Central memory CD4-positive, alpha-beta T cell (primary cell): Measurements from ENCODE around the gene MYH10.
"Not testable (repeated sequence)": the region's sequence is repeated elsewhere in the genome, so short reads cannot be mapped to it uniquely, and the experiment has no call there.

Experiments
- DNase-seq: peaks from one replicate; pipeline ENCODE4 v3.0.0; 2022

MYH10 gene

DNA sequence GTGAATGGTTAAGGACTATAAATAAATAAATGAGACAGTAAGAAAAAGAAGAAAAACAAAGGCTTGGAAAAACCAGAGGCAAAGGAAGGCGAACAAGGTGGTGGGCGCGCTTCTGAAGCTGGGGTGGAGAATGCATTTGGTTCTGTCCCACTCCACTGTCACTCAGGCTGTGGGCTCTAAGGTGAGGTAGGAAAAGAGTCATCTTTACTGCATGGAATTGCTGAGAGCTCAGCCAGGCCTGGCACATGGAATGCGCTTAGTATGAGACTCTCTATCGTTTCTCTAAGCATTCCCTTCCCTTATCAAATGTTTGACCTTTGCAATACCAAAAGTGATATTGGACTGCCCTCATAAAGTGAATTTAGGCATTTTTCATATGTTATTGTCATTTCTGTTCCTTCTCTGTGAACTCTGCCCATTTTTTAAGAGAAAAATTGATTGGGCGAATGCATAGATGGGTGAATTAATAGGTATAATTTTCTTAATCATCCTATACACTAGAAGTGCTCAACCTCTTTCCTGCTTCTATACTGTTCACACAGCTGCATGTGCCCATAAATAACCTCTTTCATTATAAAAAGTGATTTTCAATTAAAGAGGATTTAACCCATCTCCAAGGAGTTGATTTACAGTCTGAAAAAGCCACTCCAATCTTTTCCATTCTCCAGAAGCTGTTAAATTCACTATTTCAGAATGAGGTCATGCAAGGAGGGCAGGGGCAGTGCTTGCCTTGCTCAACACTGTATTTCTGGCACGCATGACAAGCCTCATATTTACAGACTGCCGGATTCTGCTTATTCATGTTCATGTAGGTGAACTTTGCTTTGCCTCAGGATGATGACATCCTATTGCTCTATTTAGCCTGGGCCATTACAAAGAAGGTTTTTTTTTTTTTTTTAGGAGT is 87.7 kb downstream of the MYH10 start:
- no peak for DNase-seq

DNA sequence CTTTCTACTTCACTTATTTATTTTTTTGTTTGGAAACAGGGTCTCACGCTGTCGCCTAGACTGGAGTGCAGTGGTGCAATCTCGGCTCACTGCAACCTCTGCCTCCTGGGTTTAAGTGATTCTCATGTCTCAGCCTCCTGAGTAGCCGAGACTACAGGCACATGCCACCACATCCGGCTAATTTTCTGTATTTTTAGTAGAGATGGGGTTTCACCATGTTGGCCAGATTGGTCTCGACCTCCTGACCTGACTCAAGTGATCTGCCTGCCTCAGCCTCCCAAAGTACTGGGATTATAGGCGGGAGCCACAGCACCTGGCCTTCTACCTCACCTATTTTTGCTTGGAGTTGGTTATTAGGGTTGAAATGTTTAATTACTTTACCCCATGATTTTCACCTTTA is 90.5 kb downstream of the MYH10 start:
- DNase-seq = not testable (repeated sequence)

DNA sequence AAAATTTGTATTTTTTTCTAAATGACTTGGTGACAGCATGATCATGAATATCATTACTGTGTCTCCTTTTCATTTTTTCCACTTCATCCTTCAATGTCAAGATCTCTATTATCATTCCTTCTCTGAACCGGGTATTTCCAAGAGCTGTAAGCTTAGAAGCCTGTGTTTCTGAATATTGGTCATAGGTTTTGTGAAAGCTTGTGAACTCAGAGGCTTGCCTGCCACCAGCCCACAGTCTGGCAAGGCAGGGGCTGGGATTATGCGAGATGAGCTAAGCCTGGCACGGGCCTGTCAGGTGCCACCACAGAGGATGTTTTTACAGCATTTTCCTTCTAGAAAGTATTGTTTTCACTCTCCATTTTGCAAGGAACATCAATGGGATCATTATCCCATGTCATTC is 92.8 kb downstream of the MYH10 start:
- DNase-seq = no peak

DNA sequence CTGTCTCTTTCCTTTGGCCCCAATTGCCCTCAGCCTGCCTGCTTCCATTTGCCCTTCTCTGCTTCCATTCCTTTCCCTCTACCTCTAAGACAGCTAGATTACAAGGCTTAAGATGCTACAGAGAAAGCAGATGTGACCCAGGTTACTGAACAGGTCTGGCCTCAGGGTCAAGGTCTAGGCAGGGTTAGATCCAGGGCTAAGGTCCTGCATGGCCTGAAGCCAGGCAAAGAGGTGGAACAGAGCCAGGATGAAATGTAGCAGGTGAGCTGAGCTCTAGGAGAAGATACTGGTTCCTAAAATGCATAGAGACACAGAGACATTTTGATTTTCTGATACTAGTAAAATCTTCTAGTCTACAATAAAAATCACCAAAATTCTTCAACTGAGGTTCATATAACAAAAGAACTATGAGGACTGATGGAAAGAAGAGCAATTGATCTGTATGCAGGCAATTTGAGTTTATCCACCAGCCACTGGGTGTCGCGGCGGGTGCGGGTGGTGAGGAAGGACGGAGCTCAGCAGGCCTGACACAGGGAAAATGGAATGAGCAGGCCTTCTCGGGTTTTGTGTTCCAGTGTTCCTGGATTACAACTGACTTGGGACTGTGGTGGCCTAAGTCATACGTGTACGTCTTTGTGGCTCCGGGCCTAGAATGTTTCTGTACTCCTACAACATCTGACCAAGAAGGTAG is 95.9 kb downstream of the MYH10 start:
- no peak for DNase-seq

DNA sequence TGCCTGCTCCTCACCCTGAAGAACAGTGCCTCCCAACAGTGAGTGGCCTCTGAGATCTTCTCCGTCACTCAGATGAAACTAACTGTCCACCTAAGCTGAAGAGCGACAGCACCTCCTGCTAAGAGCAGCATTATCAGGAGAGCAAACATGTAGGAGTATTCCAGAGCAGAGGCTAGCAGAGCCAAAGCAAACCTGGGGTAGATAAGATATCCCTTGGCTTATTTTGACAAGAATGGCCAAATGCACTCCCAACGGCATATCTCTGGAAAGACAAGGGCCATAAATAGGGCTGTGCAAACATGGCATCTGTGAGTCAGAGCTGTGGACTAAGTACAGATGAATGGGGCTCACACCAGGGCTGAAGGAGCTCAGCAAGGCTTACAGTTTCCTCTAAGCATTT is 98.5 kb downstream of the MYH10 start:
- DNase-seq = no peak

DNA sequence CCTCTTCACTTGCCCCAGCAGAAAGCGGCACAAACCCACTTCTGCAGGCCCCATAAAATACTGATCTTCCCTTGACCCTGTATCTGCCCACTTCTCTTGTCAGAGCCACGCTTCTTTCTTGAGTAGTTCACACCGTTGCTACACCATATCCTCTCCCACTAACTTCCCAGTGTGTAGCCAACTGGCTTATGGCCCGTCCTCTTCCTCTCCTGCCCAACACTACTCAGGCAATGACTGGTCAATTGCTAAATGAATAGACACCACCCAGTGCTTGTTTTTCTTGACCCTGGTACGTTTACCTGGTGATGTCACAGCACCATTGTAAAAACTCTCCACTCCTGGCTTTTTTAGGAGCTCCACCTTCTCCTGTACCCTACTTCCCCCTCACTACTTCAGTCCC is 107.9 kb downstream of the MYH10 start:
- no peak for DNase-seq

DNA sequence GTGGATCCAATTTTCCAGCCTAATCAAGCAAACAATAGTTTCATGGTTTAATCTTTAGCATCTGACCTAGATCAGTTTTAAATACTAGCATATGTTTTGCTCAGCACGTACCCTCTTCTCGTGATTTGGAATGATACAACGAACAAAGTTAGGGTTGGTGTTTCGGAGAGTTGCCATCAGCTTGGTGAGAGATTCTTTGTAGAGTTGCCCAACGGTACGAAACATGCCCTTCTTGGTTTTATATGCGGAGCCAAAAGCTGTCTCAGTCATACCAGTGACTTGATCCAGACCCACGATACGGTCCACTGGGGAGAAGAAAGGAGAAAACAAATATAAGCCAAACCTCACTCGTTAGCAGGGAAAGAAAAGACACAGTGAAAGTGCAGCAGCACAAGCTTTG is 109.5 kb downstream of the MYH10 start:
- no peak for DNase-seq

DNA sequence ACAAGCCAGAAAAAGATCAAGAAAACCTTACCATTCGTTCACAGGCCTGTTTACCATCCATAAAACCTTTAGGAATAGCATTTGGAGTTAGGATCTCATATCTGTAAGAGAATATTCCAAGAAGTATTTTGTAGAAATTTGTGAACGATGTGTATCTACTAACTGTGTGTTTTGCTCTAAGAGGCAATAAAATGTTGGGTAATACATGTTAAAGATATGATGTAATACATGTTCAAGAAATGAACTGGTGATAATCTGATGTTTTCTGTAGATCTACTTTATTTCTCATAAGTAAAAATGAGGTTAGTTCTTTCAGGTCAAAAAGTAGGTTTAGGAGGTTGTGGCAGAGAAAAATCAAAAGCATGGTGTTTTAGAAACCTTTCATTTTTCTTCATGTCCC is 111.7 kb downstream of the MYH10 start:
- DNase-seq = no peak

DNA sequence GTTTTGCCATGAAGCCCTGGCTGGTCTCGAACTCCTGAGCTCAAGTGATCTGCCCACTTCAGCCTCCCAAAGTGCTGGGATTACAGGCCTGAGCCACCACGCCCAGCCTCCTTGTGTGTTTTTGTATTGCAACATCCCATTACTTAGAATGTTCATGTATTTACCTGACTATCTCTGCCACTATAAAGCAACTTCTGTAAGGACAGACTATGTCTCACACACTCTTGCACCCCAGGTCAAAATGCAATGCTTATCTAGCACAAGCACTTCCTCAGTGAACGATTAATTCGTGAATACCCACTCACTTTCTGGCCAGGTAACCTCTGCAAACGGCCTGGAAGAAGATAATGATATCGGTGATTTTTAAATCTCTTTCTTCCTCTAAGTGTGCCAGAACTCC is 112.2 kb downstream of the MYH10 start:
- no peak for DNase-seq

DNA sequence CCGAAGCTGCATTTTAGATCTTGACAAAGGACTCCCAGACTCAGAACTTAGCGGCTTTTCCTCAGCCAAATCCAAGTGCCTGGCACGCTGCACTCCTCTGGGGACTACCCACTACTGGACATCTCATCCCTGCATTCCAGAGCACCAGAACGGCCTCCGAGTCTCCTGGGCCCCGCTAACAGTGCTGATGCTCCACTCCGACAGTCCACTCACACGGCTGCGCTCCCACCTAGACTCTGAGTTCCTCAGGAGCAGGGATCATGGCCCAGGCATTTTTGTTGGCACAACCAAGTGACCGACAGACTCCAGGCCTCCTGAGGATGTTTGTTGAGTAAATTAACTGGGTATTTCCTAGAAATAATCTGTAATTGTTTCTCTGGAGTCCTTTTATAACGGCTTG is 115.7 kb downstream of the MYH10 start:
- DNase-seq = no peak

DNA sequence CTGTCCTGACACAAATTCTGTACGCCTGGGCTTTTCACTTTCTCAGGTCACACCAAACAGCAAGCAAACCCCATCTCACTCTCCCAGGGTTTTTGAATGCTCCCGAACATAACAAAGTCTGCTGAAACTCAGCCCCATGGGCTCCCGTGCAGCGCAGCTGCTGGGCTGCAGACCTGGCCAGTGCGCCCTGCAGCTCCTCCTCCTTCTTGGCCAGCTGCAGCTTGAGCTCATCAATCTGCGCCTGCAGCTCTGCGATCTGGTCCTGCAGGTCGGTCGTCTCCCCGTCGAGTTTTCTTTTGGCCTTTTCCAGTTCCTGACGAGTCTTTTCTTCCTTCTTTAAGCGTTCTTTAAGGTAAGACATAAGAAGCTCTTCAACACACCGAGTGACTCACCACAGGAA is 124.4 kb downstream of the MYH10 start:
- DNase-seq = no peak

DNA sequence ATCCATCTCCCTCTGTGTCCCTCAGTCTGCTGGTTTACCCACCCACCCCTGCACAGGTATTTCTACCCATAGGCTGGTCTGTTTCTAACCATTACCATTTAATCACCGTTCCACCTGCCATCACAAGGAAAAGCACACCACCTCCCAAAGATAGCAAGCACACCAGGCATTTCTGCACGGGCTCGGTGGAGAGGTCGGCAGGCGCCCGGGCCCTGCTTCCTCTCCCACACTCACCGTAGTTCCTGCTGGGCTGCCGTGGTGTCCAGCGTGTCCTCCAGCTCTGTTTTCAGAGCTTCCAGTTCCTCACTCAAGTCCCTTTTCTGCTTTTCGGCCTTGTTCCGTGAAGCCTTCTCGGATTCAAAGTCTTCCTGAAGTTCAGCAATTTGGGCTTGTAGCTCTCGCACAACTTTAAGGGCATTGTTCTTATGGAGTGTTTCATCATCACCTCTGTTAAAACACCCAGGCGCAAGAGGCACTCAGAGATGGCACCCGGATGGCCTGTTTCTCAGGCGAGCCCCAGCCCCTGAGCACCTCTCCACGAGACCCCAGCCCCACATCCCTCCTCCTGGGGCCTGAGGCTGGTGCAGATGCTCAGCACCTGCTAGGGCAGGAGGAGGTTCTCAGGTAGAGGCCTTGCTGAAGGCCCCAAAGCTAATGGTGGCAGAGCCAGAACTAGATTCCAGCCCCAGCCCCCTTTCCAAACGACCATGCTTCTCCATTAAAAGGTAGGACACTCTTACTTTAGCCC is 125.9 kb downstream of the MYH10 start:
- no peak for DNase-seq

DNA sequence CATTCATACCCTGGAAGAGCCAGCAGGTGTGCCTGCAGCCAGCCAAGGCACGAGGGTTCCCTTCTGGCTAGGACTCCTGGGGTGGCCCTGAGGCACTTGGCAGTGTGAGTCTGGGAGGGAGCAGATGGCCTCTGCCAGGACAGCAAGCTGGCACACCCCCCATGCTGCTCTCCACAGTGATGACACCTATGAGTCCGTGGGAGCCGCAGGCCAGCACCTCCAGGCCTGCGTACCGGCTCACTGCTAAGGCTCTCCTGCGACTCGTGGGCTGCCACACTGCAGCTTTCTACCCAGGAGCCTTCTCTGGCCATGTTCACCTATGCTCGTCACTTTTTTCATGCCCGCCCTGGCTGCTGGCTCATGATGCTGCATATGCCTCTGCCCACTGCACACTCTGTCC is 126.7 kb downstream of the MYH10 start:
- no peak for DNase-seq

DNA sequence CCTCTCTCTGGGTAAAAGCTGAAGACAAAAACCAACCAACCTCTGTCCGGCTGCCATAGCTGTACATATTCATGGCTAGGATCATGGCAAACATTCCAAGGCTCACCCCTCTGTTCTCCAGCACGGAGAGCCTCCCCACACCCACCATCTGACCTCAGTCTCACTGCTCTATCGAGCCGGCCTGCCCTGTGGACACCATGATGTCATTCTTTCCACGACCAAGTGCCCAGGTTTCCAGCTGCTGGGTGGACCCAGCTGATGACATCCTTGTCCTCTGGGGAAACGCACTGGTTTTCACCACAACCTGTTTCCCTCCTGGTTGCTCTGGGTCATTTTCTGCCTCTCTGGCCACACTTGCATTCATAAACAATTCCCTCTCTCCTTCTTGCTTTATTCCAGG is 127.2 kb downstream of the MYH10 start:
- DNase-seq = no peak

DNA sequence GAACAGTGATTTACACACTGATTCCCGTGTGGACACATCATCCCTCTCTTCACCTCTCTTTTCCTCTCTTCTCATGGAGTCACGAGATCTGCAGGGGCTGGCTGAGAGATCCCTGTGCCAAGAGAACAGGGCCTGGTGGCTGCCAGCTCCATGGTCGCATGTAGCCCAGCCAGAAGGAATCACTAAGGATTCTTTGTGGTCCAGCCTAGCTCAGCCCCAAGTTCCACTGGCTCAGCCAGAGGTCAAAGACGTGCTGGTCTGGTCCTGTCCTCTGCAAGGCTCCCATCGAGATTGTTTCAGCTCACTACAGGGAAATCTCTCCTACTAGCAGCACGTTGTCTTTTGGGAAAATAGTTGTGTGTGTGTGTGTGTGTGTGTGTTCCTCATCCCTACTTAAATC is 128.4 kb downstream of the MYH10 start:
- no peak for DNase-seq

DNA sequence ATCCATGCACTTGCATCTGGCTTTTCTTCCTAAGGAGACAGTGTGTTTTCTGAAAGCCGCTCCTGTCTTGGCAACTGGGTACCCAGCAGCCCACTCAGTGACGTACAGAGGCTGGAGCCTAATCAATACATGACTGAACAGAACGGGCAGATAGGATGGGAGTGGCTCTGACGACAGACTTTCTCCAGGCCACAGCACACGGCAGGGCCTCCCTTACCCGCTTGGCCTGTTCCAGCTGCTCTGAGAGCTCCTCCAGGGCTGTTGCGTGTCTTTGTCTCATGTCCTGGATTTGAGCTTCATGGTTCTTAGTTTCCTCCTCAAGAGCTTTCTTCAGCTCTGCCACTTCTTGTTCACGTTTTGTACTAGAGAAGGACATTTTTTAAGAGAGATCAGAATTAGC is 129.9 kb downstream of the MYH10 start:
- DNase-seq = no peak

DNA sequence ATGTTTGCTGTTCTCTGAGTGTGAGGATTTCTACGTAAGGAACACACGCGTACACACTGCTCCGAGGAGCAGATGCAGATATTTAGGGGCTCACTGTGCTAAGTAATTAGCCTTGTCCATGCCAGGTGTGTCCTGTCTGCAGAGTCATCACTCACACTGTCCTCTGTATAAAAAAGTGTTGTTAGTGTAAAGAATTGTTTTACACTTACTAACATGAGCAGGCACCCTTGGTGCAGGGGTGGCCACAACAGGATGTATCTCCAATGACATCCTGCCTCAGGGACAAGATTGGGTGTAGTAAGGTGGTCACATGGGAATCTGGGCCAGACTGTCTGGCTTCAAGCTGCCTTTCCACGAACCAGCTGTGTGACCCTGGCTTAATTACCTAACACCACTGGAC is 130.9 kb downstream of the MYH10 start:
- no peak for DNase-seq

DNA sequence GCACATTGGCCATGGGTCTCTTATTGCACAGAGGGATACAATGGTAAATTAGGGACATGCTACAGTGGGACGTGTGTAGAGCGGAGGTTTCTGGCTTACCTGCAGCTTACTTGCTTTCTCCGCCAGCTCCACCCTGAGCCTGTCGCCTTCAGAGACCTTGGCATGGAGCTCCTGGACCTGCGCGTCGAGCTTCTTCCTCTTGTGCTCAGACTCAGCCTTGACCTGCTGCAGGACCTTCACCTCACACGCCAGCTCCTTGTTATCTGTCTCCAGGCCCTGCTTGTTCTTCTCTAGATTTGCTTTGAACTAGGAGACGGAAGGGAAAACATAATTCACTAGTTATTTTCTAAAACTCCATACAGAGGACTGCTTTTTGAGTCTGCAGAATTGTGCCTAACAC is 131.4 kb downstream of the MYH10 start:
- no peak for DNase-seq

DNA sequence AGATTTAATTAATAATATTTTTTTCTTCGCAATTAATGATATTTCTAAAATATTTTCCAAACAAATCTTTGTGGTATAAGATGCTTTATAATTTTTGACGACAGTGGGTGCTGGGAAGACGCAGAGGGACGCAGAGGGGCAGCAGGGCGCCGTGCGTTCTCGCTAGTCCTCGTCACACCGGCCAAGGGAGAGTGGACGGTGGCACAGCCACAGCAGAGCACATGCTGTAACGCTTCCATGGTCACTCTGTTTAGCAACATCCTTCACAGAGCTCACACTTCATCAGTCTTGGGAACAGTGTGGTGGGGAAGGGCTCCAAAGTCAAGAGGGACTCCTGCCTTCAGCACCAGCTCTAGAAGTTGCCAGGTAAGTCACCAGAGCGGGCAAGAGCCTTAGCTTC is 134.4 kb downstream of the MYH10 start:
- no peak for DNase-seq

DNA sequence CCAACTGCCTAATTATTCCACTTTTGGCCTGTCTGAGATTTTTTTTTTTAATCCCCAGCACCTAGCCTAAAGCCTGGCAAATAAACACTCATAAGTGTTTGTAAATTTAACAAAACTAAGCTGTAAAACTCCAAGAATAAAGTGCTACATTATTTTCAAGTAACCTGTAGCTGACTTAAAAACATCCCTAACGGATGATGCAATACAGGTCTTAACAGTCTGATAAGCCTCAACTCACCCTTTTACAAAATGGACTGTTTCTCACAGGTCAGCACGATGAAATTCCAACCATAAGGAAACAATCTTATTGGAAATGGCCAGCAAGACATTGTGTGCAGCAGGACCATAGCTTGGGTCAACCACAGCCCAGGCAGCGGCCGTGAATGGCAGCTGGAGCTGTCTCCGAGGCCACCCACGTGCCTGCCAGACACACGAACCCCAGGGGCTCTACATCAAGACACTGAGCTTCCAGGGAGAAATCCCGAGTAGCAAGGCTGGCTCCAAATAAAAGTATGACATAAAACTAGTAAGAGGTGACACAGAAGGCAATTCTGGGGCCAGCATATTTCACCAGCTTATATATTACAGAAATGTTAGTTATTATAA is 135.9 kb downstream of the MYH10 start:
- DNase-seq = no peak

DNA sequence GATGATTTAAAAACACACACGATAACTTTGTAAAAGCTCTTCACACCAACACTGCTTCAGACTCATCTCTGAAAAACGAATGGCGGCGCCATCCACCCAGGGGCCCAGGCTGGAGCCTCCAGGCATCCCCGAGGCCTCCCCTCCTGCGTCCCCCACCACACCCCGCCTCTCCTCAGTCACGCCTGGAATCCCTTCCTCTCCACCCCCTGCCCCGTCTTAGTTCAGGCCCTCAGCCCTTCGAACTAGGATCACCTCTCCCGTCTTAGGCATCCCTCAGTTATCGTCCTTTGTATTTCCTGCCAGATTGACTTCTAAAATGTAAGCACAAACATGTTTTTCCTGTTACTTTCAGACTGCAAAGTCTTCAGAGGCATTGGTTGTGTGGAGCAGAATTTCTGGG is 136.5 kb downstream of the MYH10 start:
- DNase-seq = no peak

DNA sequence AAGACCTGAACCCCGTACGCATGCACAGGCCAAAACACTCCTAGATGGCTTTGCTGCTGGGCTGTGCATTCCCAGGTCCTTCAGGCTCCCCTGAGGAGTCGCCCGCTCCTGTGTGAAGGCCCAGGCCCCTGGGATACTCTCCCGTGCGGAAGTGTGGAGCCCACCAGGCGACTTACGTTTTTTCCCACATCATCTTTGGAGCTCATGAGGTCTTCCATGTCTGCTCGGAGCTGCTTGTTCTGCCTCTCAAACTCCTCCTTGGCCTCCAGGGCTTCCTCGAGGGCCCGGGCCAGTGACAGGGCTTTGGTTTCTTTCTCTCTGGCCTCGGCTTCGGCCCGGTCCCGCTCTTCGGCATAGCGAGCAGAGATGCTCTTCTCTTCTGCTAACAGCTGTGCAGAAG is 138.4 kb downstream of the MYH10 start:
- DNase-seq = no peak
